Esophagus muscularis mucosa (tissue), 3 donors: ENCODE measurements around the gene MACROD2.

ENCODE experiments used
- POLR2AphosphoS5 ChIP-seq, 2 donors: sonication (generic); formaldehyde crosslinking; IDR thresholded peaks; one replicate each; pipeline ENCODE4 v1.6.1; 2017; ENCODE audit warnings: antibody characterized with exemption in 2 of 2
- TF ChIP-seq, protein P1 (sequence below), 3 experiments: fragments of 200-600 bp in 2 of 3; fragments of 450-650 bp in 1 of 3; sonication (generic) in 2 of 3; IDR thresholded peaks; one replicate each; pipeline ENCODE4 v1.5.1; 2017 to 2019; ENCODE audit warnings: antibody characterized with exemption in 3 of 3, mild to moderate bottlenecking in 2 of 3, moderate library complexity in 1 of 3

DNA sequence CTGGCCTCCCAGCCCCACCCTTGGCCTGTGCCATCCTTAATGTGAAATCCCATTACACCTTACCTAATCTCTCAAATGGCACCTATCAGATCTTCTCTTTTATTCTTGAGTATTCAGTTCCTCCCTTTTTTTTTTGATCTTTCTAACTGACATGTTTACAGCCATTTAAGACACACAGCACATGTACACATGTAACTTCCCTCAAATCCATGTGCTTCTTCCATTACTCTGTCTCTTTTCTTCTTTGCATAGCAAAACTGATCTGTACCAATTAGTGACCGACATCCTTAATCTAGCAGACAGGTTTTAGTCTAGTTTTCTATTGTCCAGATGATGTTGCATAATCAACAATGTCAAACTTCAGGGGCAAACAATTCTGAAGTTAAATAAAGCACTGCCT, 755.9 kb downstream of the MACROD2 start:
- TF ChIP-seq POLR2AphosphoS5 (IDR thresholded peaks at IDR 0.05), result no peak
- TF ChIP-seq, protein P1, sequence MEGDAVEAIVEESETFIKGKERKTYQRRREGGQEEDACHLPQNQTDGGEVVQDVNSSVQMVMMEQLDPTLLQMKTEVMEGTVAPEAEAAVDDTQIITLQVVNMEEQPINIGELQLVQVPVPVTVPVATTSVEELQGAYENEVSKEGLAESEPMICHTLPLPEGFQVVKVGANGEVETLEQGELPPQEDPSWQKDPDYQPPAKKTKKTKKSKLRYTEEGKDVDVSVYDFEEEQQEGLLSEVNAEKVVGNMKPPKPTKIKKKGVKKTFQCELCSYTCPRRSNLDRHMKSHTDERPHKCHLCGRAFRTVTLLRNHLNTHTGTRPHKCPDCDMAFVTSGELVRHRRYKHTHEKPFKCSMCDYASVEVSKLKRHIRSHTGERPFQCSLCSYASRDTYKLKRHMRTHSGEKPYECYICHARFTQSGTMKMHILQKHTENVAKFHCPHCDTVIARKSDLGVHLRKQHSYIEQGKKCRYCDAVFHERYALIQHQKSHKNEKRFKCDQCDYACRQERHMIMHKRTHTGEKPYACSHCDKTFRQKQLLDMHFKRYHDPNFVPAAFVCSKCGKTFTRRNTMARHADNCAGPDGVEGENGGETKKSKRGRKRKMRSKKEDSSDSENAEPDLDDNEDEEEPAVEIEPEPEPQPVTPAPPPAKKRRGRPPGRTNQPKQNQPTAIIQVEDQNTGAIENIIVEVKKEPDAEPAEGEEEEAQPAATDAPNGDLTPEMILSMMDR (IDR thresholded peaks at IDR 0.05), result no peak
